Gastrocnemius medialis (tissue), 4 donors: ENCODE data around the gene PAK5.

Experiments used
- CTCF ChIP-seq, 5 experiments: fragments of 450-650 bp in 3 of 5; fragments of 200-600 bp in 2 of 5; sonication (generic) in 2 of 5; IDR thresholded peaks in 4 of 5; conservative IDR thresholded peaks in 1 of 5; 1 replicate in 4 of 5; 2 replicates in 1 of 5; pipeline ENCODE4 v1.5.1; 2016 to 2019; ENCODE audit warnings: antibody characterized with exemption in 5 of 5, mild to moderate bottlenecking in 3 of 5, moderate library complexity in 3 of 5
- POLR2A ChIP-seq, 2 donors: fragments of 450-650 bp; IDR thresholded peaks; one replicate each; pipeline ENCODE4 v1.6.1; 2017; ENCODE audit warnings: antibody characterized with exemption in 2 of 2, mild to moderate bottlenecking in 2 of 2, moderate library complexity in 2 of 2

DNA sequence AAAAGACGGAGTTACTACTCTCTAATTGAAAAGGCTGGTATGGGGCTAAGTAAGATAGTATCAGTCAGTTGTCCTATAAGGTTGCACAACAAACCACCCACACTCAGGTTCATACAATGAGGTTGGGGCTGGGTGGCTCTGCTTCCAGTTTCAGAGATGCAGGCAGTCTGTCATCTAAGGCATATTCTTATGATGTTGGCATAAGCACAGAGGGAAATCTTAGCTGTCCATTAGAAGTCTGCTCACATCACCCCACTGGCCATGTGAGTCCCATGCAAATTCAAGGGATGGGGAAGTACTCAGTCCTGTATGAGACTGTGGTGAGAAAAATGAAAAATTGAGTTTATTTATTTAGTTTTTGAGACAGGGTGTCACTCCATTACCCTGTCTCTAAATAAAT, 205.9 kb downstream of the PAK5 start:
- TF ChIP-seq CTCF (IDR thresholded peaks at IDR 0.05 in 4 of 5, conservative IDR thresholded peaks at IDR 0.05 in 1 of 5) (no peak), POLR2A (IDR thresholded peaks at IDR 0.05) (no peak)
